Mesothelial cell of epicardium (in vitro differentiated cells): Measurements from ENCODE around the gene GTF3A. TPM values are rescaled to one million over a fixed set of nuclear protein-coding genes. Genes with fewer than 3 reads are reported as not detected.

Experiments used
- DNase-seq, 2 experiments: peaks; one replicate each; pipeline ENCODE4 v3.0.0; 2021; ENCODE audit warnings: low spot score in 2 of 2; ENCODE audit not compliant: unreplicated experiment in 2 of 2
- H3K27ac Mint-ChIP-seq: 2 replicates; pipeline ENCODE4 v1.8.0; 2021; ENCODE audit warnings: mixed read lengths
- H3K27me3 Mint-ChIP-seq: 2 replicates; pipeline ENCODE4 v1.8.0; 2021; ENCODE audit warnings: low read depth, mixed read lengths
- H3K36me3 Mint-ChIP-seq: 2 replicates; pipeline ENCODE4 v1.8.0; 2021; ENCODE audit warnings: mixed read lengths
- H3K4me1 Mint-ChIP-seq: 2 replicates; pipeline ENCODE4 v1.8.0; 2021; ENCODE audit warnings: mixed read lengths
- H3K4me3 Mint-ChIP-seq: 2 replicates; pipeline ENCODE4 v1.8.0; 2021; ENCODE audit warnings: mild to moderate bottlenecking, moderate library complexity, mixed read lengths
- H3K9me3 Mint-ChIP-seq: 2 replicates; pipeline ENCODE4 v1.8.0; 2021; ENCODE audit warnings: mixed read lengths
- total RNA-seq: library from RNA; stranded (reverse); gene quantifications from 3 replicates; pipeline ENCODE4 v1.2.1, GENCODE V29; 2021
- TF ChIP-seq, protein P1 (sequence below): fragments of 200-600 bp; sonication (generic); IDR thresholded peaks from one replicate; pipeline ENCODE4 v1.5.0; 2021; ENCODE audit warnings: antibody characterized with exemption; ENCODE audit not compliant: unreplicated experiment

The GTF3A gene
- total RNA-seq, 1 donor from 2014 or later = 48.6 TPM

DNA sequence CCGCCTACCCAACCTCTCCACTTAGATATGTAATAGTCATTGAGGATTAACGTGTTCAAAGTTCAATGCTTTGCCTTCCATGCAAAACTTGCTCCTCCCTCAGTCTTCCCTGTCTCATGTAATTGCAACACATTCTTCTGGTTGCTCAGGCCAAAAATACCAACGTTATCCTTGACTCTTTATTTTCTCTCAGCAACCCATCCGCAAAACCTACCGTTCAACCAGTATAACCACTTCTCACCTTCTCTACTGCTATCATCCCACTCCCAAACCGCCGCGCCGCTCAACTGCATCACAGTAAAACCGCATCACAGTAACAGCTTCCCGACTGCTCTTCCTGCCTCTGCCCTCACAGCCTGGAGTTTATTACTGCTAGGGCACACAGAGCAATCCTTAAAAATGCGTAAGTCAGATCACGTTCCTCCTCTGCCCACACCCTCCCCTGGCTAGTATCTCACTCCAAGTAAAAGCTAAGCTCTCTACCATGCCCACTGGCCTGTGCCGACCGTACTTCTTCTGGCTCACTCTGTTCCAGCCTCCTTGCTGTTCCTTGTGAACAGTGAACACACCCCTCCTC, 17.7 kb downstream of the GTF3A start:
- TF ChIP-seq, protein P1, sequence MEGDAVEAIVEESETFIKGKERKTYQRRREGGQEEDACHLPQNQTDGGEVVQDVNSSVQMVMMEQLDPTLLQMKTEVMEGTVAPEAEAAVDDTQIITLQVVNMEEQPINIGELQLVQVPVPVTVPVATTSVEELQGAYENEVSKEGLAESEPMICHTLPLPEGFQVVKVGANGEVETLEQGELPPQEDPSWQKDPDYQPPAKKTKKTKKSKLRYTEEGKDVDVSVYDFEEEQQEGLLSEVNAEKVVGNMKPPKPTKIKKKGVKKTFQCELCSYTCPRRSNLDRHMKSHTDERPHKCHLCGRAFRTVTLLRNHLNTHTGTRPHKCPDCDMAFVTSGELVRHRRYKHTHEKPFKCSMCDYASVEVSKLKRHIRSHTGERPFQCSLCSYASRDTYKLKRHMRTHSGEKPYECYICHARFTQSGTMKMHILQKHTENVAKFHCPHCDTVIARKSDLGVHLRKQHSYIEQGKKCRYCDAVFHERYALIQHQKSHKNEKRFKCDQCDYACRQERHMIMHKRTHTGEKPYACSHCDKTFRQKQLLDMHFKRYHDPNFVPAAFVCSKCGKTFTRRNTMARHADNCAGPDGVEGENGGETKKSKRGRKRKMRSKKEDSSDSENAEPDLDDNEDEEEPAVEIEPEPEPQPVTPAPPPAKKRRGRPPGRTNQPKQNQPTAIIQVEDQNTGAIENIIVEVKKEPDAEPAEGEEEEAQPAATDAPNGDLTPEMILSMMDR = no peak
- H3K27ac Mint-ChIP-seq = no peak overlapping the region
- H3K4me1 Mint-ChIP-seq = peaks cover 10% of the 10 kb centered on the region
- H3K36me3 Mint-ChIP-seq = peaks cover 26% of the 10 kb centered on the region
- H3K27me3 Mint-ChIP-seq = no peaks in the 10 kb centered on the region
- DNase-seq = no peak
- H3K9me3 Mint-ChIP-seq = no peaks in the 10 kb centered on the region
- H3K4me3 Mint-ChIP-seq = no peak overlapping the region

DNA sequence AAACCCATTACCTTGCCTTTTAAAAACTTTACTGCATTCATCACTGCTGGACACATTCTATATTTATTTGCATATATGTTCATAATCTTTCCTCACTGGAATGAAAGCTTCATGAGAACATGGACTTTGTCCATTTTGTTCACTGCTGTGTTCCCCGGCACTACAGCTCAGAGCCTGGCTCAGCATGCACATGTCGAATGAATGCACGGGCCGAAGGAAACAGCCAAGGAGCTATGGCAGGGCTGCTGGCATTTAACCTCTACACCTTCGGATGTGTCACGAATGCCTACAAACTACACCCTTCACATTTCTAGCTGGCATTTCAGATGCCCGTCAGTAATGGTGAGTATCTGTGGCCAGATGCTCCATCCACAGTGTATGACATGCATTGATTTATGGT, 18.4 kb downstream of the GTF3A start:
- Mint-ChIP-seq H3K4me3 (no peak overlapping the region), H3K9me3 (no peaks in the 10 kb centered on the region), H3K36me3 (peaks cover 21% of the 10 kb centered on the region), H3K27me3 (no peaks in the 10 kb centered on the region), H3K4me1 (peaks cover 15% of the 10 kb centered on the region), H3K27ac (no peak overlapping the region)
- TF ChIP-seq, protein P1 = no peak
- DNase-seq = no peak

DNA sequence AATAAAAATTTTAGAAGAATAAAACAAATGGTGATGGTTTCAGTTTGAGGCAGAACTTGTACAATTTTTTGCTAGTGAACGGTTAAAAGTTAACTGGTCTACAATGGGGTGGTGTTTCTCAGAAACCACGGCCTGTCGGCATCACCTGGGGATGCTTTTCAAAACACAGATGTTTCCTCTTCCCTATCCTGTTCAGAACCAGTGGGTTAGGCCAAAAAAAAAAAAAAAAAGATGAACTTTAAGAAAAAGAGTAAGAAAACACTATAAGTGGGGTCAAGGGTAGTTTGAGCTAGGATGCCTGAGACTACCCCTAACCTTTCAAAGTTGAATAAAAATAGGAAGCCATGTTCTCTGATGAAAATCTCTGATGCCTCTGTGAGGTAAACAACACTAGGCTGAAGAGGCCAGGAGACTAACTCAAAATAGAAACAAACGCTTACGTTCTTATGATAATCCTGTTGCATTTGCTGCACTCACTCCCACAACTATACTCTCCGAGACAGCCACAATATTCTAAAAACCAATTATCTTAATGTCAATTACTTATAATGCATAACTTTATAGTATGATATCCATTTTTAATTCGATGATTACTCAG, 22.7 kb downstream of the GTF3A start:
- TF ChIP-seq, protein P1 = no peak
- Mint-ChIP-seq H3K27ac (no peak overlapping the region), H3K27me3 (peaks cover 2% of the 10 kb centered on the region), H3K4me3 (no peak overlapping the region), H3K36me3 (peaks cover 7% of the 10 kb centered on the region), H3K4me1 (peaks cover 34% of the 10 kb centered on the region), H3K9me3 (no peaks in the 10 kb centered on the region)
- no peak for DNase-seq

DNA sequence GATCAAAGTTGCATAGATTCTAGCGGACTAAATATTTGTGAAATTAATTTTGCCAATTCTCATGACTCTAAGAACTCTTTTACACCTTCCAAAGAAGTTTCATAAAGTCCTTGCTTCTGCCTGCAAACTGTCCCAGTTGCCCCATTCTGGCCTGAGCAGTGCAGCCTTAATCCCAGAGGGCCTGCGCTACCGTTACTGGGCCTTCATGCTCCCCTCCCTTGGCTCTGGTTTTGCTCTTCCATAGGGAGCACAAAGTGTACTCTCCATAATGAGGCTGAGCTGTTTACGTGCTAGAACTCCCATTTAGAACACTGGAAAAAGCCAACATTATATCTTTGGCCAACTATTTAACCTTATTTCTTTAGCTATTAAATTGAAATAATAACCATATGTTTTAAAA, 23.9 kb downstream of the GTF3A start:
- TF ChIP-seq, protein P1 = no peak
- no peaks in the 10 kb centered on the region for H3K36me3 Mint-ChIP-seq
- peaks cover 28% of the 10 kb centered on the region for H3K4me1 Mint-ChIP-seq
- H3K27me3 Mint-ChIP-seq = peaks cover 8% of the 10 kb centered on the region
- no peak for DNase-seq
- no peak overlapping the region for H3K4me3 Mint-ChIP-seq
- H3K27ac Mint-ChIP-seq = peak overlapping the region; percentile 56
- H3K9me3 Mint-ChIP-seq = no peaks in the 10 kb centered on the region

DNA sequence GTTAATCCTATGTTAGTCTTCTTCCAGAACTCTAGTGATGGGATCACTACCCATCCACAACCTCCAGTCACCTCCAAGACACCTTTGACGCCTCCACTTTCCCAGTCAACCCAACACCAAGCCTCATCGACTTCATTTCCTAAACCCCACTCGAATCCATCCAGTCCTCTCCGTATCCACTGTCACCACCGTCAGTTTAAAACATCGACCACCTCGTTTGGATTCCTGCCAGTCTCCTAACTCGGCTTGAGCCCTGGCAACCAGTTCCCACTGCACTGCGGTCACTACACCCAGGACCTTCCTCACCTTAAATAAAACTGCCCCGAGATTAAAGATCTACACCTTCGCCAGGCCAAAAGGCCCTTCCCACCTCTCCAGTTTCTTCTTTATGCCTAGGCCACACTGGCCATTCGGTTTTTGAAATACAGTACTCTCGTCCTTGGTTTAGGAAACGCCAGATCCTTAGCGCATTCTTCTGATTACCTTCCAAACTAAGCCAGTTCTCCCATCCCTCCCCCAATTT, 24.7 kb downstream of the GTF3A start:
- DNase-seq = no peak
- Mint-ChIP-seq H3K36me3 (no peaks in the 10 kb centered on the region), H3K9me3 (no peaks in the 10 kb centered on the region), H3K27me3 (peaks cover 16% of the 10 kb centered on the region), H3K27ac (peak overlapping the region; percentile 97), H3K4me1 (peaks cover 28% of the 10 kb centered on the region), H3K4me3 (peak overlapping the region; percentile 86)
- TF ChIP-seq, protein P1 = no peak
